ENCODE measurements around the gene IRF8.
"Not testable (repeated sequence)": the region's sequence is repeated elsewhere in the genome, so short reads cannot be mapped to it uniquely, and the experiment has no call there.

IRF8 gene

GRCh38 chr16:85897382-85897781 lies 1.6 kb upstream of the IRF8 start:
- peak; percentile 60 for DNase-seq

GRCh38 chr16:85899444-85899843 lies 482 bp downstream of the IRF8 start:
- peak; percentile 27 for DNase-seq

- DNase-seq = peak; percentile 6
These were observed 1.2 kb downstream of the IRF8 start for GRCh38 chr16:85900027-85900792.

GRCh38 chr16:85901110-85901509 lies 2.1 kb downstream of the IRF8 start:
- no peak for DNase-seq

- DNase-seq = no peak
These were observed 2.9 kb downstream of the IRF8 start for GRCh38 chr16:85901773-85902365.

- DNase-seq = peak; percentile 53
These were observed 3.6 kb downstream of the IRF8 start for GRCh38 chr16:85902366-85903155.

- peak; percentile 94 for DNase-seq
These were observed 4.6 kb downstream of the IRF8 start for GRCh38 chr16:85903559-85903958.

GRCh38 chr16:85905110-85906095 lies 6.4 kb downstream of the IRF8 start:
- no peak for DNase-seq

- no peak for DNase-seq
These were observed 7.4 kb downstream of the IRF8 start for GRCh38 chr16:85906349-85906748.

GRCh38 chr16:85907231-85907630 lies 8.3 kb downstream of the IRF8 start:
- not testable (repeated sequence) for DNase-seq

- no peak for DNase-seq
These were observed 9.5 kb downstream of the IRF8 start for GRCh38 chr16:85908444-85908843.

- DNase-seq = no peak
These were observed 10.1 kb downstream of the IRF8 start for GRCh38 chr16:85908889-85909589.

GRCh38 chr16:85909932-85910853 lies 11.2 kb downstream of the IRF8 start:
- DNase-seq = no peak

GRCh38 chr16:85910854-85911247 lies 11.9 kb downstream of the IRF8 start:
- DNase-seq = no peak

- DNase-seq = no peak
These were observed 12.4 kb downstream of the IRF8 start for GRCh38 chr16:85911251-85911930.

- DNase-seq = no peak
These were observed 13.4 kb downstream of the IRF8 start for GRCh38 chr16:85912211-85912974.

- DNase-seq = no peak
These were observed 14.2 kb downstream of the IRF8 start for GRCh38 chr16:85913141-85913601.

- no peak for DNase-seq
These were observed 14.9 kb downstream of the IRF8 start for GRCh38 chr16:85913688-85914422.

- no peak for DNase-seq
These were observed 15.4 kb downstream of the IRF8 start for GRCh38 chr16:85914423-85914794.

All from NCI-H2171 treated with DMSO at 0.1 percent for 48 hours (cell line).